PFSK-1 (cell line): Measurements from ENCODE around the gene PSMB2.

ENCODE experiments used
- POLR2AphosphoS5 ChIP-seq: IDR thresholded peaks from 2 replicates; pipeline ENCODE4 v1.6.1; 2012; ENCODE audit warnings: low read depth, mild to moderate bottlenecking, control low read depth, low read length, moderate library complexity
- SIN3A ChIP-seq: IDR thresholded peaks from 2 replicates; pipeline ENCODE4 v1.6.1; 2012; ENCODE audit warnings: mild to moderate bottlenecking, low read length, moderate library complexity, borderline replicate concordance; ENCODE audit not compliant: insufficient read depth
- TAF1 ChIP-seq: IDR thresholded peaks from 2 replicates; pipeline ENCODE4 v1.6.1; 2012; ENCODE audit warnings: low read length, control low read depth, borderline replicate concordance; ENCODE audit not compliant: insufficient read depth
- TF ChIP-seq, protein P1 (sequence below), 2 experiments: IDR thresholded peaks; 2 replicates each; pipeline versions ENCODE4 v1.6.1 to v1.8.0; 2011 to 2012; ENCODE audit warnings: low read depth in 2 of 2, low read length in 2 of 2, control low read depth in 1 of 2, inconsistent platforms in 1 of 2, mild to moderate bottlenecking in 1 of 2, moderate library complexity in 1 of 2; ENCODE audit not compliant: insufficient read depth in 1 of 2

DNA sequence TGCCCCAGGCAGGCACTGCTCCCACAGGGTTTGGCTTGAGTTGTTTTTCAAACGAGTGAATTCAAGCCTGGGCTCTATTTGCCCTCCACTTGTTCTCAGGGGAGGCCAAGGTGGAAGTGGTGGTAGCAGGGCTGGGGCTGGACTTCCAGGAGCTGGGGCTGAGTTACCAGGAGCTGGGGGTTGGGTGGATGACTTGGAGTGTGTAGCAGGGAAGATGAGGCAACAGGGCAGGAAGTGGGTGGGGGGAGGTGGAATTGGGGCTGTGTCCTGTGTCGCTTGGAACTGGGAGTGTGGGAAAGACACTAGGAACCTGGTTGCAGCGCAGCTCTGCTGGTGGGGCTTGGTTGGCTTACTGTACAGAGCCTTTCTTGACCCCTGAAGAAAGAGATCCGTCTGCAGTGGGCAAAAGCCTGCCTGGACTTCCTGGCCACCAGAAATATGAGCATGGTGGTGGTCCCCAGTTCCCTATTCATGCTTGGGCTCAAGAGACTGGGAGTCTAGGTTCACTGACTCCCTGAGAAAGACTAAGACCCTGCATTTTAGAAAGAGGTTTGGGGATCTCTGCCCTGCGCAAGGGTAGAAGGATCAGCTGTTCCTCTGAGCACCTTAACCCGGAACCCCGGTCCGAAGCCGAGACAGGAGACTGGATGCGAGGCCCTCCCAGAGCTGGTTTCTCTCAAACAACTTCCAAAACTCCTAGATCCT, 65.1 kb downstream of the PSMB2 start:
- TF ChIP-seq, protein P1, sequence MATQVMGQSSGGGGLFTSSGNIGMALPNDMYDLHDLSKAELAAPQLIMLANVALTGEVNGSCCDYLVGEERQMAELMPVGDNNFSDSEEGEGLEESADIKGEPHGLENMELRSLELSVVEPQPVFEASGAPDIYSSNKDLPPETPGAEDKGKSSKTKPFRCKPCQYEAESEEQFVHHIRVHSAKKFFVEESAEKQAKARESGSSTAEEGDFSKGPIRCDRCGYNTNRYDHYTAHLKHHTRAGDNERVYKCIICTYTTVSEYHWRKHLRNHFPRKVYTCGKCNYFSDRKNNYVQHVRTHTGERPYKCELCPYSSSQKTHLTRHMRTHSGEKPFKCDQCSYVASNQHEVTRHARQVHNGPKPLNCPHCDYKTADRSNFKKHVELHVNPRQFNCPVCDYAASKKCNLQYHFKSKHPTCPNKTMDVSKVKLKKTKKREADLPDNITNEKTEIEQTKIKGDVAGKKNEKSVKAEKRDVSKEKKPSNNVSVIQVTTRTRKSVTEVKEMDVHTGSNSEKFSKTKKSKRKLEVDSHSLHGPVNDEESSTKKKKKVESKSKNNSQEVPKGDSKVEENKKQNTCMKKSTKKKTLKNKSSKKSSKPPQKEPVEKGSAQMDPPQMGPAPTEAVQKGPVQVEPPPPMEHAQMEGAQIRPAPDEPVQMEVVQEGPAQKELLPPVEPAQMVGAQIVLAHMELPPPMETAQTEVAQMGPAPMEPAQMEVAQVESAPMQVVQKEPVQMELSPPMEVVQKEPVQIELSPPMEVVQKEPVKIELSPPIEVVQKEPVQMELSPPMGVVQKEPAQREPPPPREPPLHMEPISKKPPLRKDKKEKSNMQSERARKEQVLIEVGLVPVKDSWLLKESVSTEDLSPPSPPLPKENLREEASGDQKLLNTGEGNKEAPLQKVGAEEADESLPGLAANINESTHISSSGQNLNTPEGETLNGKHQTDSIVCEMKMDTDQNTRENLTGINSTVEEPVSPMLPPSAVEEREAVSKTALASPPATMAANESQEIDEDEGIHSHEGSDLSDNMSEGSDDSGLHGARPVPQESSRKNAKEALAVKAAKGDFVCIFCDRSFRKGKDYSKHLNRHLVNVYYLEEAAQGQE (IDR thresholded peaks at IDR 0.05; ENCODE audit: insufficient read depth in 1 of 2, low read depth in 2 of 2, low read length in 2 of 2), result no peak
- TF ChIP-seq TAF1 (no peak), POLR2AphosphoS5 (no peak), SIN3A (no peak)
